ENCODE data around the gene MRPS16.
A peak's percentile ranks its signal among the peaks of the same experiment; 100 is the strongest.
"Not testable (repeated sequence)": the region's sequence is repeated elsewhere in the genome, so short reads cannot be mapped to it uniquely, and the experiment has no call there.

The MRPS16 gene

GRCh38 chr10:73261362-73261995, 9.0 kb upstream of the MRPS16 start:
- Histone ChIP-seq H3K4me3 (ENCODE audit: low read length in 2 of 2) (no peak overlapping the region), H3K9me3 (ENCODE audit: control insufficient read depth in 2 of 2, low read length in 2 of 2) (no peaks in the 10 kb centered on the region), H3K4me1 (ENCODE audit: control insufficient read depth, insufficient read depth, low read length) (no peaks in the 10 kb centered on the region), H3K27me3 (ENCODE audit: control insufficient read depth in 1 of 2, insufficient read depth in 2 of 2, low read length in 2 of 2) (no peaks in the 10 kb centered on the region), H3K27ac (ENCODE audit: low read length) (no peak overlapping the region), H3K36me3 (ENCODE audit: control insufficient read depth in 2 of 2, insufficient read depth in 2 of 2, low read length in 2 of 2) (no peaks in the 10 kb centered on the region), H3K9ac (ENCODE audit: low read length in 2 of 2) (no peak overlapping the region)

DNA sequence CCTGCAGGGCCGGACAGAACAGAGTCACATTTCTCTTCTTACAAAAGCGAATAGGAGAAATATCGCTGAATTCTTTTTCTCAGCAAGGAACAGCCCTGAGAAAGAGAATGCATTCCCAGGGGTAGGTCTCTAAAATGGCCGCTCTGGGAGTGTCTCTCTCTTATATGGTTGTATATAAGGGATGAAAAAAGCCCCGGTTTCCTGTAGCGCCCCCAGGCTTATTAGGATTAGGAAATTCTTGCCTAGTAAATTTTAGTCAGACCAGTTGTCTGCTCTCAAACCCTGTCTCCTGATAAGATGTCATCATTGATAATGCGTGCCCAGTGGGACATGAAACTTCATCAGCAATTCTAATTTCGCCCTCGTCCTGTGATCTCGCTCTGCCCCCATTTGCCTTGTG, 6.2 kb upstream of the MRPS16 start:
- not testable (repeated sequence) for H3K36me3 ChIP-seq (ENCODE audit: control insufficient read depth in 2 of 2, insufficient read depth in 2 of 2, low read length in 2 of 2); H3K27me3 ChIP-seq (ENCODE audit: control insufficient read depth in 1 of 2, insufficient read depth in 2 of 2, low read length in 2 of 2); H3K9me3 ChIP-seq (ENCODE audit: control insufficient read depth in 2 of 2, low read length in 2 of 2)

DNA sequence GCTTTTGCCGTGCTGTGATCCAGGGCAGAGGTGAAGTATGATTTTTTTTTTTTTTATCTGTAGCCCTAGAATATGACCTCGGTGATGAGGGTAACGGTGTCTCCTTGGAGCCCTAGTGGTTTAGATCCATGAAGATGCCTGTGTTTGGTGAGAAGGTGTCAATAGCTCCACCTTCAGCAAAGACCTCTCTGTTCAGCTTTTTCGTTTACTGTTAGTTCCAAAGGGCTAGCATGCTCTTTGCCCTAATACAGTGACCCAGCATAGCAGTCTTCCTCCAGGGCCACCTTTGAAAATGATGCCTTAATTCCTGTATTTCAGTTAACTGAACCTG, 746 bp upstream of the MRPS16 start:
- Histone ChIP-seq H3K9ac (ENCODE audit: low read length in 2 of 2) (peak overlapping the region; percentile 93 to 98), H3K36me3 (ENCODE audit: control insufficient read depth in 2 of 2, insufficient read depth in 2 of 2, low read length in 2 of 2) (peaks cover 0 to 9% of the 10 kb centered on the region in 2 donors), H3K4me1 (ENCODE audit: control insufficient read depth, insufficient read depth, low read length) (peaks cover 22% of the 10 kb centered on the region), H3K27me3 (ENCODE audit: control insufficient read depth in 1 of 2, insufficient read depth in 2 of 2, low read length in 2 of 2) (no peaks in the 10 kb centered on the region), H3K27ac (ENCODE audit: low read length) (peak overlapping the region; percentile 92), H3K9me3 (ENCODE audit: control insufficient read depth in 2 of 2, low read length in 2 of 2) (no peaks in the 10 kb centered on the region), H3K4me3 (ENCODE audit: low read length in 2 of 2) (peak overlapping the region; percentile 97 to 99)

More for the DNA sequence above, 6.2 kb upstream of the MRPS16 start:
- H3K9ac ChIP-seq (ENCODE audit: low read length in 2 of 2); H3K27ac ChIP-seq (ENCODE audit: low read length); H3K4me3 ChIP-seq (ENCODE audit: low read length in 2 of 2); H3K4me1 ChIP-seq (ENCODE audit: control insufficient read depth, insufficient read depth, low read length): not testable (repeated sequence)

DNA sequence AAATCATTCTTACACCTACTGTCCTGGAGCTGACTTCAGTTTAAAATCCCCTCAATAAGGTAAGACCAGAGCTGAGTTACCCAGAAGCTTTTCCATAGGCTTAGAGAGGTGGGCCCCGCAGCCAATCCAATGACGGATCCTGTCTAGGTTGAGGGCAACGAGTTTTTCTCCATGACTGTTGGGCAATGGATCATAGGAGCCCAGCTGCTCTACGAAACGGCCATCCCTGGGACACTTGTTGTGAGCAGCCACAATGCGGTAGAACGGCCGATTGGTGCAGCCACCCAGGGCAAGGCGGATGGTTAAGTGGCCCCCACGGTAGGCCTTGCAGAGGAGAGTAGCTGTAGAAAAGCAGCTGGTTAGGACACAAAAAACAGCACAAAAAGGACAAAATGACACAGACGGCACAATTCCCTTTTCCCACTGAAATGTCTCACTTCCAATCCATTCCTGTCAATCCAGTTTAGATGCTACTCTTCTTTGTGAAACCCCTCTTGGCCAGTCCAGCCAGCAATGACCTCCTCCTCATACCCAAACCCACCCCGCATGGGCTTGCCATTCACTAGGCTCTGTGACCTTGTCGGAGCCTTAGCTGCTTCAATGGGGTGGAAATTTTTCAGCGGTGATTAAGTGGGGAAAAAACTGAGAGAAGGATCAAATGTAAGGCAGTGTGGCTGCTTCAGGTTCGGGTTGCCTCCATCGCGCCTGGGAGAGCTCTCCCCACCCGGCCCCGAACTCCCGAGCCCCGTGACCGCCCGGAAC, 580 bp downstream of the MRPS16 start:
- peak overlapping the region; percentile 93 to 98 for H3K9ac ChIP-seq (ENCODE audit: low read length in 2 of 2)
- H3K4me1 ChIP-seq (ENCODE audit: control insufficient read depth, insufficient read depth, low read length), result peaks cover 26% of the 10 kb centered on the region
- H3K36me3 ChIP-seq (ENCODE audit: control insufficient read depth in 2 of 2, insufficient read depth in 2 of 2, low read length in 2 of 2), result peaks cover 0 to 9% of the 10 kb centered on the region in 2 donors
- peak overlapping the region; percentile 92 for H3K27ac ChIP-seq (ENCODE audit: low read length)
- peak overlapping the region; percentile 97 to 99 for H3K4me3 ChIP-seq (ENCODE audit: low read length in 2 of 2)
- H3K27me3 ChIP-seq (ENCODE audit: control insufficient read depth in 1 of 2, insufficient read depth in 2 of 2, low read length in 2 of 2), result no peaks in the 10 kb centered on the region
- no peaks in the 10 kb centered on the region for H3K9me3 ChIP-seq (ENCODE audit: control insufficient read depth in 2 of 2, low read length in 2 of 2)

GRCh38 chr10:73248259-73248724, 4.2 kb downstream of the MRPS16 start:
- H3K27me3 ChIP-seq (ENCODE audit: control insufficient read depth in 1 of 2, insufficient read depth in 2 of 2, low read length in 2 of 2), result no peaks in the 10 kb centered on the region
- peaks cover 25% of the 10 kb centered on the region for H3K4me1 ChIP-seq (ENCODE audit: control insufficient read depth, insufficient read depth, low read length)
- no peak overlapping the region for H3K27ac ChIP-seq (ENCODE audit: low read length)
- H3K36me3 ChIP-seq (ENCODE audit: control insufficient read depth in 2 of 2, insufficient read depth in 2 of 2, low read length in 2 of 2), result peaks cover 5 to 19% of the 10 kb centered on the region in 2 donors
- no peaks in the 10 kb centered on the region for H3K9me3 ChIP-seq (ENCODE audit: control insufficient read depth in 2 of 2, low read length in 2 of 2)
- no peak overlapping the region for H3K4me3 ChIP-seq (ENCODE audit: low read length in 2 of 2)
- H3K9ac ChIP-seq (ENCODE audit: low read length in 2 of 2), result no peak overlapping the region

DNA sequence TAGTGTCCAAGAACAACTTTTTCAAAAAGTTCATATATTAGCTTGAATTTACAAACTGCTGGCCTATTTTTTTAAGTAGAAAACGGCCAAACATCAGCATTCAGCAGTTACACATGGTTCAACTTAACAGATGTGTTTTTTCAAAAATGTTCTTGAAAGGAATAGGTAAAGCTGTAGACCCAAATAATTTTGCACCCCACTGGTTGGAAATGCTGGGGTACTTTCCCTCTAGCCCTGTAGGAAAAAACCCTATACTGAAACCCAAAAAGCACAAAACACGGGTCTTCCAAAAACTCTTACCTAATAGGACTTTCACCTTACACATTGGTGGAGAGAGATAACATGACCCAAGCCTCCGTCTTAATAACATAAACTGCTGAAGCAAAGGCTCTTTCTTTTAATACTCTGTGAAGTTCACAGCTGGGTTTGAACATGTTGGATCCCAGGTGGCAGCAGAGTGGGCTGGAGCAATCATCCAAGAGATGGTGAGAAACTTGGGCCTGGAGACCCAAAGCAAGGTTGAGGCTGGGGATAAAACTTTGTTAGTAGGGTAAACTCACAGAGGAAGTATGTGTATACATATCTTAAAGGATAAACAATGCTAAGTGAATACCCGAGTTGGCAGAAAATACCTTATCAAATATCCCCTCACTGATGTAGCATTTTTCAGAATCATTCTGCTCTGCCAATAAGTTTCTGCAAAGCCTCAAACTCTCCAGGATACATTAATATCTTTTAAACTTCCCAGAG, 4.8 kb downstream of the MRPS16 start:
- no peaks in the 10 kb centered on the region for H3K27me3 ChIP-seq (ENCODE audit: control insufficient read depth in 1 of 2, insufficient read depth in 2 of 2, low read length in 2 of 2)
- peak overlapping the region; percentile 77 to 84 for H3K9ac ChIP-seq (ENCODE audit: low read length in 2 of 2)
- peak overlapping the region; percentile 88 to 90 for H3K4me3 ChIP-seq (ENCODE audit: low read length in 2 of 2)
- H3K27ac ChIP-seq (ENCODE audit: low read length), result peak overlapping the region; percentile 69
- peaks cover 21% of the 10 kb centered on the region for H3K4me1 ChIP-seq (ENCODE audit: control insufficient read depth, insufficient read depth, low read length)
- H3K36me3 ChIP-seq (ENCODE audit: control insufficient read depth in 2 of 2, insufficient read depth in 2 of 2, low read length in 2 of 2), result peaks cover 5 to 24% of the 10 kb centered on the region in 2 donors
- no peaks in the 10 kb centered on the region for H3K9me3 ChIP-seq (ENCODE audit: control insufficient read depth in 2 of 2, low read length in 2 of 2)

DNA sequence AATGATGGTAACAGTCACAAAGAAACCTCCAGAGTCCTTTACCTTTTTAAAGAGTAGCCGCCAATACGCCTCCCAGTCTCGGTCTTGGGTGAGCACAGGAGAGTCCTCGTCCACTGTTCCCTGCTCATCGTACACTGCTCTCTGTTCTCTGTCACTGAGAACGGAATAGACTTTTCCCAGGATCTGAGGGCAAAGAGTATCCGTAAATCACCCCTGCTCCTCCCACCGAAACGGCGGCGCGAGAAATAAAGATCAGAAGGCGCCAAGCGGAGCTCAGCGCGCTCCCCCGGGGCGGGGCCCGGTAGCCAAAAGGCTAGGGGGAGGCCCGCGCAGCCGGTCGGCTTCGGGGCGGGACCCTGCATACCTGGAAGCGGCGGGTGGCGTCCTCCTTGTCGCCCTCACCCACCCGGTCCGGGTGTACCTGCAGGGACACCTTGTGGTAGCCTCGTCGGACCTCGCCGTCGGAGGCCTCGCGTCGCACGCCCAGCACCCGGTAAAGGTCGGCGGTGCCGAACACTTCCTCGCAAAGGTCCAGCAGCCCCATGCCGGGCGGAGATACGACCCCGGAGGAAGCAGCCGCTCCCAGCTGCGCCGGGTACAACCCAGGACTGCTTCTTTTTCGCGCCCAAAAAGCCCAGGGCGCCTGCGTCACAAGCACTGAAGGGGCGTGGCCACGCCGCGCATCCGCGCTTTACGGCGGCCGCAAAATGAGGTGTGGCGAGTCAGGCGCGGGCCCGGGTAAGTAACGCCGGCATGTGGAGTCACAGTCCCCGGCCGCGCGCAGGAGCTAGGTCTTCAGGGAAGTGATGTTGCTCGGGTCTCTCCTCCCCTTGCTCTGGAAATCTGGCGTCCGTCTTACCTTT, 5.6 kb downstream of the MRPS16 start, which contains the start of gene DNAJC9:
DNAJC9 (minus strand) TSS at position 610 of the 863 bp plus-strand sequence; CDS start at position 544, 66 bp downstream.
- Histone ChIP-seq H3K4me1 (ENCODE audit: control insufficient read depth, insufficient read depth, low read length) (peaks cover 17% of the 10 kb centered on the region), H3K9ac (ENCODE audit: low read length in 2 of 2) (peak within 1 kb of the TSS; percentile 77 to 84), H3K36me3 (ENCODE audit: control insufficient read depth in 2 of 2, insufficient read depth in 2 of 2, low read length in 2 of 2) (peaks cover 5 to 30% of the 10 kb centered on the region in 2 donors), H3K4me3 (ENCODE audit: low read length in 2 of 2) (peak within 1 kb of the TSS; percentile 88 to 90), H3K27me3 (ENCODE audit: control insufficient read depth in 1 of 2, insufficient read depth in 2 of 2, low read length in 2 of 2) (no peaks in the 10 kb centered on the region), H3K27ac (ENCODE audit: low read length) (peak within 1 kb of the TSS; percentile 69), H3K9me3 (ENCODE audit: control insufficient read depth in 2 of 2, low read length in 2 of 2) (no peaks in the 10 kb centered on the region)

GRCh38 chr10:73246322-73246645, 6.2 kb downstream of the MRPS16 start:
- H3K4me1 ChIP-seq (ENCODE audit: control insufficient read depth, insufficient read depth, low read length), result peaks cover 11% of the 10 kb centered on the region
- no peaks in the 10 kb centered on the region for H3K9me3 ChIP-seq (ENCODE audit: control insufficient read depth in 2 of 2, low read length in 2 of 2)
- H3K27ac ChIP-seq (ENCODE audit: low read length), result peak overlapping the region; percentile 69
- no peaks in the 10 kb centered on the region for H3K27me3 ChIP-seq (ENCODE audit: control insufficient read depth in 1 of 2, insufficient read depth in 2 of 2, low read length in 2 of 2)
- peak overlapping the region; percentile 77 to 84 for H3K9ac ChIP-seq (ENCODE audit: low read length in 2 of 2)
- H3K36me3 ChIP-seq (ENCODE audit: control insufficient read depth in 2 of 2, insufficient read depth in 2 of 2, low read length in 2 of 2), result peaks cover 6 to 30% of the 10 kb centered on the region in 2 donors
- peak overlapping the region; percentile 88 to 90 for H3K4me3 ChIP-seq (ENCODE audit: low read length in 2 of 2)

DNA sequence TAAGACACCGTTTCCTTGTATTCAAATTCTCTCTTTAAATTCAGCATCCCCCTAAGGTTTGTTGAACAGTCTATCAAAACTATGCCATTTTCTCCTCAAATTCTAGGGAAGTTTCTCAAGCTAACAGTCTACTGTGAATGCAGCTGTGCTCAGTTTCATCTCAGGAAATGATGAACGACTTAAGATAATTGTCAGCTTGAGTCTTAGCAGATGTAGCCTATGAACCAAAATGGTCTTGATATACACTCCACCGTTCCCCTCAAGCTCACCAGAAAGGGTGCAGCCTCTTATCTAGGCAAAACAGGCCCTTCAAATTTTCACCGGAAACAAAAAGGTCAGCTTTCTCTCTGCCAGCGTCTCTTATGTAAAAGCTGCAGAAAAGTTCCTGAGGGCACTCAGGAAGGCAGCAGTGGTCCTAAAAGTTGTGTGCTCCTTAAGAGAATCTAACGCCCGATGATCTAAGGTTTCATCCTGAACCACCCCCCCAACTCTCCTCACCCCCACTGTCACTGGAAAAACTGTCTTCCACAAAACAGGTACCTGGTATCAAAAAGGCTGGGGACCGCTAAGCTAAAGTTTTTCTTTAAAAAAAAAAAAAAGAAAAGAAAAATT, 7.5 kb downstream of the MRPS16 start:
- H3K27me3 ChIP-seq (ENCODE audit: control insufficient read depth in 1 of 2, insufficient read depth in 2 of 2, low read length in 2 of 2), result no peaks in the 10 kb centered on the region
- no peaks in the 10 kb centered on the region for H3K9me3 ChIP-seq (ENCODE audit: control insufficient read depth in 2 of 2, low read length in 2 of 2)
- no peak overlapping the region for H3K4me3 ChIP-seq (ENCODE audit: low read length in 2 of 2)
- H3K27ac ChIP-seq (ENCODE audit: low read length), result no peak overlapping the region
- peaks cover 8% of the 10 kb centered on the region for H3K4me1 ChIP-seq (ENCODE audit: control insufficient read depth, insufficient read depth, low read length)
- H3K9ac ChIP-seq (ENCODE audit: low read length in 2 of 2), result peak overlapping the region in 1 of 2 donors; percentile 5
- peaks cover 16 to 31% of the 10 kb centered on the region in 2 donors for H3K36me3 ChIP-seq (ENCODE audit: control insufficient read depth in 2 of 2, insufficient read depth in 2 of 2, low read length in 2 of 2)

- Histone ChIP-seq H3K27ac (ENCODE audit: low read length) (no peak overlapping the region), H3K9me3 (ENCODE audit: control insufficient read depth in 2 of 2, low read length in 2 of 2) (no peaks in the 10 kb centered on the region)
These were observed 12.5 kb downstream of the MRPS16 start for GRCh38 chr10:73239908-73240307.

More at GRCh38 chr10:73239908-73240307, 12.5 kb downstream of the MRPS16 start:
- Histone ChIP-seq H3K27me3 (ENCODE audit: control insufficient read depth in 1 of 2, insufficient read depth in 2 of 2, low read length in 2 of 2) (no peaks in the 10 kb centered on the region), H3K4me1 (ENCODE audit: control insufficient read depth, insufficient read depth, low read length) (peaks cover 2% of the 10 kb centered on the region), H3K4me3 (ENCODE audit: low read length in 2 of 2) (no peak overlapping the region), H3K9ac (ENCODE audit: low read length in 2 of 2) (no peak overlapping the region), H3K36me3 (ENCODE audit: control insufficient read depth in 2 of 2, insufficient read depth in 2 of 2, low read length in 2 of 2) (peaks cover 21 to 35% of the 10 kb centered on the region in 2 donors)

Measured in stomach smooth muscle (tissue), 2 donors.